ENCODE data around the gene FAM25C. TPM values are rescaled to one million over a fixed set of nuclear protein-coding genes. Genes with fewer than 3 reads are reported as not detected.
"Not testable (repeated sequence)": the region's sequence is repeated elsewhere in the genome, so short reads cannot be mapped to it uniquely, and the experiment has no call there.

Gene FAM25C
- polyA plus RNA-seq (2013, experiment 1 of 2; ENCODE audit: insufficient read length) = not detected
- not detected for polyA plus RNA-seq (2013, experiment 2 of 2; ENCODE audit: insufficient read length)

GRCh38 chr10:47999691-48000090 lies at the start of gene FAM25C:
Gene FAM25C (minus strand): TSS chr10:47999791. CDS start chr10:47999765, 26 bp downstream.
- DNase-seq = not testable (repeated sequence)

- not testable (repeated sequence) for DNase-seq
Observed at GRCh38 chr10:48044557-48044956, 45.0 kb upstream of the FAM25C start.

GRCh38 chr10:48031390-48031789 lies 31.8 kb upstream of the FAM25C start:
- DNase-seq = not testable (repeated sequence)

- DNase-seq = not testable (repeated sequence)
Observed at GRCh38 chr10:48002306-48002705, 2.7 kb upstream of the FAM25C start.

GRCh38 chr10:47994045-47994444 lies 5.5 kb downstream of the FAM25C start:
- DNase-seq = peak; percentile 78

GRCh38 chr10:47992560-47992959 lies 7.0 kb downstream of the FAM25C start:
- not testable (repeated sequence) for DNase-seq

- DNase-seq = not testable (repeated sequence)
Observed at GRCh38 chr10:47991706-47992105, 7.9 kb downstream of the FAM25C start.

- DNase-seq = not testable (repeated sequence)
Observed at GRCh38 chr10:47990097-47990496, 9.5 kb downstream of the FAM25C start.

GRCh38 chr10:47989542-47989950 lies 10.0 kb downstream of the FAM25C start:
- not testable (repeated sequence) for DNase-seq

- DNase-seq = peak; percentile 27
Observed at GRCh38 chr10:47988718-47989541, 10.7 kb downstream of the FAM25C start.

GRCh38 chr10:47987952-47988351 lies 11.6 kb downstream of the FAM25C start:
- DNase-seq = not testable (repeated sequence)

- not testable (repeated sequence) for DNase-seq
Observed at GRCh38 chr10:47986413-47987230, 13.0 kb downstream of the FAM25C start.

GRCh38 chr10:47975409-47975808 lies 24.2 kb downstream of the FAM25C start:
- DNase-seq = not testable (repeated sequence)

GRCh38 chr10:47973131-47973530 lies 26.5 kb downstream of the FAM25C start:
- DNase-seq = not testable (repeated sequence)

- not testable (repeated sequence) for DNase-seq
Observed at GRCh38 chr10:47972077-47972476, 27.5 kb downstream of the FAM25C start.

- DNase-seq = not testable (repeated sequence)
Observed at GRCh38 chr10:47971598-47971997, 28.0 kb downstream of the FAM25C start.

- DNase-seq = not testable (repeated sequence)
Observed at GRCh38 chr10:47970047-47970446, 29.5 kb downstream of the FAM25C start.

- not testable (repeated sequence) for DNase-seq
Observed at GRCh38 chr10:47968988-47969387, 30.6 kb downstream of the FAM25C start.

- DNase-seq = not testable (repeated sequence)
Observed at GRCh38 chr10:47964280-47965063, 35.1 kb downstream of the FAM25C start.

- not testable (repeated sequence) for DNase-seq
Observed at GRCh38 chr10:47962785-47963184, 36.8 kb downstream of the FAM25C start.

- not testable (repeated sequence) for DNase-seq
Observed at GRCh38 chr10:47960699-47961098, 38.9 kb downstream of the FAM25C start.

- DNase-seq = peak; percentile 7
Observed at GRCh38 chr10:47959677-47960076, 39.9 kb downstream of the FAM25C start.
